DOHH2 (cell line): Measurements from ENCODE around the gene RASSF7.

Experiments used
- CTCF ChIP-seq: fragments of 200-600 bp; sonication (generic); IDR thresholded peaks from one replicate; pipeline ENCODE4 v1.5.1; 2014; ENCODE audit warnings: antibody characterized with exemption, mild to moderate bottlenecking, low read depth, low read length; ENCODE audit not compliant: poor library complexity, severe bottlenecking
- EZH2phosphoT487 ChIP-seq: fragments of 200-600 bp; sonication (generic); IDR thresholded peaks from 2 replicates; pipeline ENCODE4 v1.6.1; 2017; ENCODE audit warnings: borderline replicate concordance, mild to moderate bottlenecking, antibody characterized with exemption, low read length, moderate library complexity, mixed read lengths

- TF ChIP-seq CTCF, result no peak
- TF ChIP-seq EZH2phosphoT487, result no peak
Observed at GRCh38 chr11:533586-534395, 27.0 kb upstream of the RASSF7 start.
